T-helper 2 cell treated with Interferon-gamma antibody and Interleukin-4, amounts not matched to agents 5 μg/mL and 100 μg/mL, for 36 hours (primary cell): Measurements from ENCODE around the gene FMOD.
"Not testable (repeated sequence)": the region's sequence is repeated elsewhere in the genome, so short reads cannot be mapped to it uniquely, and the experiment has no call there.

Experiments used
- DNase-seq: peaks from one replicate; pipeline ENCODE4 v3.0.0; 2021; ENCODE audit warnings: low spot score
- H3K27ac Mint-ChIP-seq: one replicate; pipeline ENCODE4 v1.8.0; 2021; ENCODE audit warnings: mild to moderate bottlenecking, mixed read lengths
- H3K27me3 Mint-ChIP-seq: one replicate; pipeline ENCODE4 v1.8.0; 2021; ENCODE audit warnings: low read depth, mixed read lengths
- H3K36me3 Mint-ChIP-seq: one replicate; pipeline ENCODE4 v1.8.0; 2021; ENCODE audit warnings: low read depth, mixed read lengths
- H3K4me1 Mint-ChIP-seq: one replicate; pipeline ENCODE4 v1.8.0; 2021; ENCODE audit warnings: low read depth, mixed read lengths
- H3K4me3 Mint-ChIP-seq: one replicate; pipeline ENCODE4 v1.8.0; 2022; ENCODE audit warnings: mild to moderate bottlenecking, moderate library complexity, mixed read lengths
- H3K9me3 Mint-ChIP-seq: one replicate; pipeline ENCODE4 v1.8.0; 2021; ENCODE audit warnings: mixed read lengths

FMOD gene

DNA sequence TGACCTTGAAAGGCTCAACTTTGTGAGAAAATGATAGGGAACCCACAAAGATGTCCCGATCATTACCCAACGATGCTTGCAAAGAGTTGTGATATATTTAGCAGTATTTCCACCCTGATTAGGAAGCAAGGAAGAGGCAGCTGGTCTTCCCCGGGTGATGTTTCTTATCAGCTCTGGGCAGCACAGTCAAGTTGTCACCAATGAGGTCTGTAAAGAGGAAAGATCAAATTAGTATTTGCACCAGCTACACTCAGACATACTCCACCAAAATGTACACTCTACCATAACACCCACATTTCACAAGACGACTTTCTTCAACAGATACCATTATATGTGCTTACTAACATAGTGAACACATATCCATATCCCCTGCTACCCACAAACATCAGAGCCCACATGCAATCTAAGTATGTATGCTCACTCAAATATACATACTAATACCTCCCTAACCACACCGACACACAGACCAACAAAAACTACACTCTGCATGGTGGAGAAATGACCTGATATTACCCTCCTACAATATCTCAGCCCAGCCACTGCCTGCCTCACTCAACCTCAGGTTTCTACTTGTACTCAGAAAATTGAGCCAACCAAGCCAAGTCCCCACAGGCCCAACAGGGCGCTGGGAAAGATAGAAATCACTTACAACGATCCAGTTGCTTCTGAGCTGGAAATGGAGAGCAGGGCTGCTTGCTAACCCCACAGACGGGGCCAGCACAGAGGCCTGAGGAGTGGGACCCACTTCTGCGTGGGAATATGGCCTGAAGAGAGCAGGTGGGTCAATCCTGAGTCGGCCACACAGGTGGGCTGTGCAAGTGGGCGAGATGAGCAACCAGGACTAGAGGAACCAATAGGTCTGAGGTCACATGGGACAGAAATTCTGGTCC lies 50.2 kb downstream of the FMOD start:
- H3K27ac Mint-ChIP-seq, result no peak overlapping the region
- no peaks in the 10 kb centered on the region for H3K9me3 Mint-ChIP-seq
- no peak overlapping the region for H3K4me3 Mint-ChIP-seq
- no peak for DNase-seq
- H3K27me3 Mint-ChIP-seq, result no peaks in the 10 kb centered on the region
- H3K4me1 Mint-ChIP-seq, result peaks cover 47% of the 10 kb centered on the region
- H3K36me3 Mint-ChIP-seq, result peaks cover 2% of the 10 kb centered on the region

DNA sequence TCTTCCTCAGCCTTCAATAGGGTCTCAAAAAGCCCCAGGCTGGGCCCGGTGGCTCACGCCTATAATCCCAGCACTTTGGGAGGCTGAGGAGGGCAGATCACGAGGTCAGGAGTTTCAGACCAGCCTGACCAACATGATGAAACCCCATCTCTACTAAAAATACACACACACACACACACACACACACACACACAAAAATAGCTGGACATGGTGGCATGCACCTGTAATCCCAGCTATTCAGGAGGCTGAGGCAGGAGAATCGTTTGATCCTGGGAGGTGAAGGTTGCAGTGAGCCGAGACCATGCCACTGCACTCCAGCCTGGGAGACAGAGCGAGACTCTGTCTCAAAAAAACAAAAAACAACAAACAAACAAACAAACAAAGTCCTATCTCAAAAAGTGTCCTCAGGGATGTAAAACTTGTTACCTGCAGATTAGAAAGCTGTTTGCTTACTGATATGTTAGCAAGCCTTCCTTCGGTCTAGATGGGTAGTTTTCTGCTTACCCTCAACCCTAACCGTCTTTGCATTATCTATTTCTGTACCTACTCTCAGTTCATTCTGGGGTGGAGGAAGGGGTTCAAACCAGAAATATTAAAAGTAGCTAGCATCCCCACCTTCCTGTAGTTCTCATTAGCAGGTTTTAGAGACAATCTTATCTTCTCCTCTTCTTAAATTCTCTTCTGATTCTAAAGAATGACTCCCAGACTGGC lies 51.0 kb downstream of the FMOD start:
- not testable (repeated sequence) for DNase-seq, H3K27ac Mint-ChIP-seq
- peaks cover 46% of the 10 kb centered on the region for H3K4me1 Mint-ChIP-seq

GRCh38 chr1:203299169-203299568 lies 51.8 kb downstream of the FMOD start:
- Mint-ChIP-seq H3K4me3 (no peak overlapping the region), H3K27me3 (no peaks in the 10 kb centered on the region), H3K4me1 (peaks cover 41% of the 10 kb centered on the region), H3K27ac (no peak overlapping the region), H3K36me3 (peaks cover 2% of the 10 kb centered on the region), H3K9me3 (no peaks in the 10 kb centered on the region)
- DNase-seq, result no peak

More for the DNA sequence above, 51.0 kb downstream of the FMOD start:
- H3K9me3 Mint-ChIP-seq, H3K4me3 Mint-ChIP-seq, H3K36me3 Mint-ChIP-seq, H3K27me3 Mint-ChIP-seq: not testable (repeated sequence)

GRCh38 chr1:203296460-203297073 lies 54.4 kb downstream of the FMOD start:
- peaks cover 29% of the 10 kb centered on the region for H3K4me1 Mint-ChIP-seq
- H3K27ac Mint-ChIP-seq, result no peak overlapping the region
- no peaks in the 10 kb centered on the region for H3K36me3 Mint-ChIP-seq
- no peak for DNase-seq
- no peaks in the 10 kb centered on the region for H3K9me3 Mint-ChIP-seq
- H3K4me3 Mint-ChIP-seq, result no peak overlapping the region
- no peaks in the 10 kb centered on the region for H3K27me3 Mint-ChIP-seq

GRCh38 chr1:203295796-203296195 lies 55.1 kb downstream of the FMOD start:
- Mint-ChIP-seq H3K27me3 (no peaks in the 10 kb centered on the region), H3K9me3 (no peaks in the 10 kb centered on the region), H3K4me3 (no peak overlapping the region), H3K36me3 (no peaks in the 10 kb centered on the region), H3K27ac (no peak overlapping the region), H3K4me1 (peaks cover 31% of the 10 kb centered on the region)
- no peak for DNase-seq

- Mint-ChIP-seq H3K36me3 (no peaks in the 10 kb centered on the region), H3K27me3 (no peaks in the 10 kb centered on the region), H3K9me3 (no peaks in the 10 kb centered on the region), H3K4me3 (peak overlapping the region; percentile 86), H3K4me1 (peaks cover 57% of the 10 kb centered on the region), H3K27ac (peak overlapping the region; percentile 98)
- no peak for DNase-seq
Measured at GRCh38 chr1:203291201-203292096, 59.5 kb downstream of the FMOD start.
